H1 (cell line): ENCODE results near the gene CMIP.

Experiments used
- CHD2 ChIP-seq: IDR thresholded peaks from 2 replicates; pipeline ENCODE4 v1.6.1; 2012; ENCODE audit warnings: low read length, improper control_type of control experiment
- CREB1 ChIP-seq: IDR thresholded peaks from 2 replicates; pipeline ENCODE4 v1.6.1; 2012; ENCODE audit warnings: inconsistent platforms
- CTCF ChIP-seq, 3 experiments: IDR thresholded peaks; 1 replicate in 2 of 3; 2 replicates in 1 of 3; pipeline versions ENCODE4 v1.5.1 to v1.6.1; 2011; ENCODE audit warnings: low read length in 3 of 3, mild to moderate bottlenecking in 3 of 3, inconsistent platforms in 2 of 3, low read depth in 1 of 3, moderate library complexity in 1 of 3; ENCODE audit not compliant: insufficient read depth in 1 of 3; ENCODE audit errors: control extremely low read depth in 1 of 3
- EZH2 ChIP-seq: fragments of 200-600 bp; sonication (generic); IDR thresholded peaks from 2 replicates; pipeline ENCODE4 v1.7.1; 2012; ENCODE audit warnings: low read depth, mild to moderate bottlenecking, moderate library complexity, low read length, inconsistent platforms; ENCODE audit not compliant: severe bottlenecking
- PHF8 ChIP-seq: fragments of 200-600 bp; sonication (generic); conservative IDR thresholded peaks from 2 replicates; pipeline ENCODE4 v1.7.1; 2012; ENCODE audit warnings: low read depth, mild to moderate bottlenecking, inconsistent platforms, low read length, moderate library complexity
- POLR2A ChIP-seq, 2 experiments: IDR thresholded peaks; 1 replicate in 1 of 2; 2 replicates in 1 of 2; pipeline ENCODE4 v1.6.1; 2011; ENCODE audit warnings: low read depth in 2 of 2, low read length in 2 of 2, mild to moderate bottlenecking in 2 of 2; ENCODE audit errors: control extremely low read depth in 1 of 2
- POLR2AphosphoS5 ChIP-seq: IDR thresholded peaks from 2 replicates; pipeline ENCODE4 v1.6.1; 2011; ENCODE audit warnings: low read depth, low read length
- RXRA ChIP-seq: IDR thresholded peaks from 2 replicates; pipeline ENCODE4 v1.6.1; 2011; ENCODE audit warnings: low read depth, mild to moderate bottlenecking, low read length, moderate library complexity; ENCODE audit not compliant: insufficient read depth
- SAP30 ChIP-seq: fragments of 300-600 bp; sonication (generic); IDR thresholded peaks from 2 replicates; pipeline ENCODE4 v1.7.1; 2012; ENCODE audit warnings: low read length, moderate library complexity, mild to moderate bottlenecking, inconsistent platforms; ENCODE audit not compliant: insufficient read depth, insufficient replicate concordance
- SP1 ChIP-seq: IDR thresholded peaks from 2 replicates; pipeline ENCODE4 v1.6.1; 2011; ENCODE audit warnings: low read depth, low read length
- TEAD4 ChIP-seq: IDR thresholded peaks from 2 replicates; pipeline ENCODE4 v1.6.1; 2012; ENCODE audit warnings: low read depth, low read length, inconsistent platforms, mixed read lengths
- TF ChIP-seq, protein P1 (sequence below): IDR thresholded peaks from 2 replicates; pipeline ENCODE4 v1.6.1; 2011; ENCODE audit warnings: low read length, improper control_type of control experiment
- TF ChIP-seq, protein P2 (sequence below): IDR thresholded peaks from 2 replicates; pipeline ENCODE4 v1.6.1; 2012; ENCODE audit warnings: inconsistent platforms

GRCh38 chr16:81745704-81746558, 301.3 kb downstream of the CMIP start:
- TF ChIP-seq POLR2AphosphoS5 (no peak), SP1 (no peak), SAP30 (no peak), CREB1 (peak; percentile 19; the same call in 1 of the 2 replicates), CHD2 (no peak), CTCF (IDR thresholded peaks at IDR 0.05; ENCODE audit: control extremely low read depth in 1 of 3, insufficient read depth in 1 of 3, low read depth in 1 of 3, low read length in 3 of 3) (no peak), POLR2A (IDR thresholded peaks at IDR 0.05; ENCODE audit: control extremely low read depth in 1 of 2, low read depth in 2 of 2, low read length in 2 of 2) (peak in 1 of 2 experiments; percentile 24; a peak in 1 of 3 replicates), EZH2 (no peak), TEAD4 (no peak), PHF8 (no peak), RXRA (no peak)
- TF ChIP-seq, protein P1, sequence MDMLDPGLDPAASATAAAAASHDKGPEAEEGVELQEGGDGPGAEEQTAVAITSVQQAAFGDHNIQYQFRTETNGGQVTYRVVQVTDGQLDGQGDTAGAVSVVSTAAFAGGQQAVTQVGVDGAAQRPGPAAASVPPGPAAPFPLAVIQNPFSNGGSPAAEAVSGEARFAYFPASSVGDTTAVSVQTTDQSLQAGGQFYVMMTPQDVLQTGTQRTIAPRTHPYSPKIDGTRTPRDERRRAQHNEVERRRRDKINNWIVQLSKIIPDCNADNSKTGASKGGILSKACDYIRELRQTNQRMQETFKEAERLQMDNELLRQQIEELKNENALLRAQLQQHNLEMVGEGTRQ: no peak
- TF ChIP-seq, protein P2, sequence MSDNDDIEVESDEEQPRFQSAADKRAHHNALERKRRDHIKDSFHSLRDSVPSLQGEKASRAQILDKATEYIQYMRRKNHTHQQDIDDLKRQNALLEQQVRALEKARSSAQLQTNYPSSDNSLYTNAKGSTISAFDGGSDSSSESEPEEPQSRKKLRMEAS: peak; percentile 66
